GM18520 (cell line): ENCODE measurements around the gene GMPPA.

ENCODE experiments used
- ATAC-seq: cut with Tn5 transposase; IDR thresholded peaks from one replicate; pipeline ENCODE4 v1.9.1; 2021; ENCODE audit not compliant: unreplicated experiment

GMPPA gene

GRCh38 chr2:219484343-219485200 lies 14.1 kb upstream of the GMPPA start:
- no peak for ATAC-seq

GRCh38 chr2:219485201-219485580 lies 13.5 kb upstream of the GMPPA start:
- ATAC-seq: no peak

- ATAC-seq: no peak
Observed at GRCh38 chr2:219486380-219486959, 12.2 kb upstream of the GMPPA start.

- no peak for ATAC-seq
Observed at GRCh38 chr2:219488149-219488843, 10.4 kb upstream of the GMPPA start.

- no peak for ATAC-seq
Observed at GRCh38 chr2:219488844-219489194, 9.9 kb upstream of the GMPPA start.

GRCh38 chr2:219489315-219489714 lies 9.4 kb upstream of the GMPPA start:
- no peak for ATAC-seq

GRCh38 chr2:219490186-219490585 lies 8.5 kb upstream of the GMPPA start:
- ATAC-seq: no peak

- no peak for ATAC-seq
Observed at GRCh38 chr2:219490600-219491130, 8.0 kb upstream of the GMPPA start.

GRCh38 chr2:219491278-219491963 lies 7.3 kb upstream of the GMPPA start:
- no peak for ATAC-seq

GRCh38 chr2:219492575-219492974 lies 6.1 kb upstream of the GMPPA start:
- ATAC-seq: no peak

- no peak for ATAC-seq
Observed at GRCh38 chr2:219493086-219493485, 5.6 kb upstream of the GMPPA start.

- no peak for ATAC-seq
Observed at GRCh38 chr2:219494952-219495530, 3.6 kb upstream of the GMPPA start.

GRCh38 chr2:219495531-219496122 lies 3.1 kb upstream of the GMPPA start:
- ATAC-seq: no peak

GRCh38 chr2:219496247-219496824 lies 2.4 kb upstream of the GMPPA start:
- no peak for ATAC-seq

- ATAC-seq: no peak
Observed at GRCh38 chr2:219496825-219497494, 1.7 kb upstream of the GMPPA start.

GRCh38 chr2:219497495-219498279 lies 1.0 kb upstream of the GMPPA start:
- ATAC-seq: no peak

GRCh38 chr2:219499058-219499307 lies 292 bp downstream of the GMPPA start:
- no peak for ATAC-seq

- ATAC-seq: no peak
Observed at GRCh38 chr2:219499555-219499954, 864 bp downstream of the GMPPA start.

GRCh38 chr2:219500135-219500534 lies 1.4 kb downstream of the GMPPA start:
- no peak for ATAC-seq
